ENCODE measurements around the gene PADI3. TPM values are rescaled to one million over a fixed set of nuclear protein-coding genes. Genes with fewer than 3 reads are reported as not detected.
A peak's percentile ranks its signal among the peaks of the same experiment; 100 is the strongest.

The PADI3 gene
- total and polyA plus RNA-seq, 2 of the 4 experiments (the other 2 are of a cell fraction), result not detected

DNA sequence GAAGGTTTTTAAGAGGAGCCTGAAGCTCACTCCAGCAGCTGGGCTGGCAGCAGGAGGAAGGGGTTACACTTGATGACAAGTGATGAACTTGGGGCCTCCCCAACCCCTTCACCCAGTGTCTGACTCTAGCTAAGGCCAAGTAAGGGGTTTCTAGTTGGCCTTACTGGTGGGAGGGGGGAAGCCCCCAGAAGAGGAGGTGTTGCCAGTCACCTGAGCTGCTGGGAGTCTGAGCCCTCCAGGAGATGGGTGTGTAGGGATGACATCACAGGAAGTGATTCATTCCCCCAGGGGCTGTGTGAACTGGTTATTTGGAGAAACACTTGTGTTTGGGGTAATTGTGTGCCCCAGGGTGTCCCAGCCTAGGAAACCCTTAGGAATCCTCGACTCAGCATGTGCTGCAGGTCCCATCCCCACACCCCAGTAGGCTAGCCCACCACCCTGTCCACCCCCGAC is 40.9 kb upstream of the PADI3 start:
- no peak overlapping the region for H4K91ac ChIP-seq (ENCODE audit: insufficient read depth, low read depth, low read length)
- H3K4me1 ChIP-seq (ENCODE audit: control insufficient read depth, insufficient read depth, low read length), result peaks cover 6% of the 10 kb centered on the region
- peak overlapping the region; percentile 71 for H2BK120ac ChIP-seq (ENCODE audit: low read depth, low read length)
- H3K14ac ChIP-seq (replicated peaks; ENCODE audit: low read depth, low read length), result 0 out of 2 replicates have a peak overlapping the region, but pooled peaks have one; percentile 21
- H4K20me1 ChIP-seq (ENCODE audit: insufficient read depth, low read length), result no peaks in the 10 kb centered on the region
- H2AK9ac ChIP-seq (replicated peaks; ENCODE audit: low read depth, low read length, poor library complexity), result peak overlapping the region; percentile 88
- no TSS peak for BruUV-seq (replicated peaks)
- WGBS, 2 experiments (ENCODE audit: extremely low coverage in 2 of 2, insufficient read length in 1 of 2), result 74% methylated on average over 2 of the region's 2 CpGs; no CpG with 5 or more reads in 1 of the 2 experiments
- H3K4ac ChIP-seq (ENCODE audit: low read depth, low read length), result peak overlapping the region; percentile 72
- no peak overlapping the region for H3K27ac ChIP-seq (ENCODE audit: insufficient read depth, low read length)
- no peak overlapping the region for H3K56ac ChIP-seq (ENCODE audit: extremely low read depth, insufficient read depth, low read length)
- in situ Hi-C loops (cut with MboI; ENCODE audit: low sequenced_read_pairs) (no loop called here), intact Hi-C loops (cut with micrococcal nuclease) (no loop called here), dilution Hi-C loops (cut with HindIII; ENCODE audit: low sequenced_read_pairs, unreplicated experiment) (no loop called here)
- no peaks in the 10 kb centered on the region for H3K36me3 ChIP-seq (ENCODE audit: control insufficient read depth, insufficient read depth, low read length)
- no peak overlapping the region for H3K4me2 ChIP-seq (ENCODE audit: low read depth, low read length)
- no peak overlapping the region for H3K18ac ChIP-seq (ENCODE audit: low read depth, low read length)
- H4K8ac ChIP-seq (ENCODE audit: low read depth in 2 of 2, low read length in 2 of 2), result peak overlapping the region in 1 of 2 experiments; percentile 4; a peak in 2 of 4 replicates
- H3K9me3 ChIP-seq (ENCODE audit: control insufficient read depth, insufficient read depth, low read length), result no peaks in the 10 kb centered on the region
- no peak for TF ChIP-seq CEBPB (IDR thresholded peaks at IDR 0.05; ENCODE audit: low read depth, low read length)
- TF ChIP-seq, protein P1, sequence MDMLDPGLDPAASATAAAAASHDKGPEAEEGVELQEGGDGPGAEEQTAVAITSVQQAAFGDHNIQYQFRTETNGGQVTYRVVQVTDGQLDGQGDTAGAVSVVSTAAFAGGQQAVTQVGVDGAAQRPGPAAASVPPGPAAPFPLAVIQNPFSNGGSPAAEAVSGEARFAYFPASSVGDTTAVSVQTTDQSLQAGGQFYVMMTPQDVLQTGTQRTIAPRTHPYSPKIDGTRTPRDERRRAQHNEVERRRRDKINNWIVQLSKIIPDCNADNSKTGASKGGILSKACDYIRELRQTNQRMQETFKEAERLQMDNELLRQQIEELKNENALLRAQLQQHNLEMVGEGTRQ (IDR thresholded peaks at IDR 0.05; ENCODE audit: low read depth, low read length), result no peak
- peak; percentile 74 for TF ChIP-seq BHLHE40 (IDR thresholded peaks at IDR 0.05; ENCODE audit: low read depth, low read length)
- no peak for TF ChIP-seq RAD21 (IDR thresholded peaks at IDR 0.05; ENCODE audit: low read length)
- TF ChIP-seq ELK1 (IDR thresholded peaks at IDR 0.05; ENCODE audit: borderline replicate concordance, low read depth, low read length), result no peak
- TF ChIP-seq CHD1 (IDR thresholded peaks at IDR 0.05; ENCODE audit: low read depth, low read length), result no peak
- 0 out of 2 replicates have a peak, but pooled peaks have one; percentile 49 for TF ChIP-seq FOS (IDR thresholded peaks at IDR 0.05; ENCODE audit: low read depth, low read length)
- no peak for TF ChIP-seq RCOR1 (IDR thresholded peaks at IDR 0.05; ENCODE audit: insufficient replicate concordance, low read length)
- no peak for TF ChIP-seq POLR2A (IDR thresholded peaks at IDR 0.05; ENCODE audit: low read depth, low read length)
- no peak for TF ChIP-seq CTCF (conservative IDR thresholded peaks at IDR 0.05; ENCODE audit: low read depth, low read length)
- no peak for TF ChIP-seq MXI1 (IDR thresholded peaks at IDR 0.05; ENCODE audit: borderline replicate concordance, low read depth, low read length)
- no peak for TF ChIP-seq NFE2L2 (IDR thresholded peaks at IDR 0.05; ENCODE audit: low read depth, low read length)
- no peak for TF ChIP-seq RFX5 (IDR thresholded peaks at IDR 0.05; ENCODE audit: low read depth, low read length)
- peak; percentile 30; the same call in 1 of the 2 replicates for TF ChIP-seq MAZ (IDR thresholded peaks at IDR 0.05; ENCODE audit: borderline replicate concordance, low read depth, low read length)
- H3K79me1 ChIP-seq (ENCODE audit: low read depth in 1 of 2, low read length in 2 of 2), result no peaks in the 10 kb centered on the region
- POLR2A ChIA-PET (ENCODE audit: unreplicated experiment), result no interaction called here
- H4K5ac ChIP-seq (ENCODE audit: low read depth, low read length), result no peak overlapping the region
- H3K27me3 ChIP-seq (ENCODE audit: control insufficient read depth, insufficient read depth, low read length), result peaks cover 6% of the 10 kb centered on the region
- peaks cover 16% of the 10 kb centered on the region; the same call in 1 of the 2 replicates for H3K9me1 ChIP-seq (ENCODE audit: insufficient read depth, low read length)
- H2AK5ac ChIP-seq (ENCODE audit: low read depth, low read length), result peak overlapping the region; percentile 39
- peak; percentile 35 for ATAC-seq (ENCODE audit: low read depth)
- CTCF ChIA-PET, result interaction anchor here (0.6 kb wide), 1 partner anchor 37 kb away, joined by 3 read pairs; no protein-coding TSS in a partner anchor
- no peak overlapping the region for H3K4me3 ChIP-seq (ENCODE audit: insufficient read depth, low read depth, low read length)
- H2BK5ac ChIP-seq (ENCODE audit: low read depth, low read length, poor library complexity, severe bottlenecking), result no peak overlapping the region
- peak overlapping the region; percentile 84 for H2BK20ac ChIP-seq (ENCODE audit: low read depth, low read length)
- peak overlapping the region; percentile 17 for H2AFZ ChIP-seq (replicated peaks; ENCODE audit: low read length, poor library complexity)
- H3K23ac ChIP-seq (ENCODE audit: low read depth, low read length), result no peak overlapping the region
- 0 out of 3 replicates have a peak overlapping the region, but pooled peaks have one; percentile 43 for H2BK15ac ChIP-seq (ENCODE audit: low read depth, low read length)
- H3K9ac ChIP-seq (ENCODE audit: low read depth, low read length), result no peak overlapping the region
- peak; percentile 76 for DNase-seq
